IMR-90 (cell line): ENCODE measurements around the gene GARIN3. TPM values are rescaled to one million over a fixed set of nuclear protein-coding genes. Genes with fewer than 3 reads are reported as not detected.

Experiments
- ATAC-seq: fragments of 200-7000 bp; cut with Tn5 transposase; 2 replicates; pipeline ENCODE4 v1.9.1; 2020; ENCODE audit warnings: low read depth, mild to moderate bottlenecking, moderate library complexity
- BruUV-seq: library from RNA; stranded (reverse); fragments of 400-500 nt; replicated peaks from 2 replicates; lab custom pipeline; 2021; lab: Mats Ljungman, UMichigan
- CTCF ChIA-PET: fragments of 300-600 bp; formaldehyde crosslinking; extraction: SDS; loops from one replicate; lab custom pipeline; 2021; ENCODE audit warnings: antibody characterized with exemption; lab: Yijun Ruan, JAX
- POLR2A ChIA-PET: fragments of 300-600 bp; sonication (Branson Sonifier 250); formaldehyde crosslinking; loops from one replicate; lab custom pipeline; 2022; ENCODE audit warnings: antibody characterized with exemption; ENCODE audit not compliant: unreplicated experiment; lab: Charles Lee
- DNase-seq: peaks from one replicate; pipeline ENCODE4 v3.0.0; 2013
- H2AFZ ChIP-seq: replicated peaks from 2 replicates; pipeline ENCODE3; 2013; ENCODE audit warnings: low read length, mild to moderate bottlenecking; ENCODE audit not compliant: poor library complexity
- H2AK5ac ChIP-seq: 2 replicates; pipeline ENCODE4 v1.6.1; 2013; ENCODE audit warnings: low read depth, low read length, inconsistent platforms
- H2AK9ac ChIP-seq: replicated peaks from 2 replicates; pipeline ENCODE3; 2013; ENCODE audit warnings: mild to moderate bottlenecking, low read depth, low read length, moderate library complexity; ENCODE audit not compliant: poor library complexity
- H2BK120ac ChIP-seq: 2 replicates; pipeline ENCODE4 v1.6.1; 2013; ENCODE audit warnings: low read depth, low read length, inconsistent platforms
- H2BK15ac ChIP-seq: 3 replicates; pipeline ENCODE4 v1.6.1; 2013; ENCODE audit warnings: low read depth, low read length, inconsistent platforms
- H2BK20ac ChIP-seq: 2 replicates; pipeline ENCODE4 v1.6.1; 2013; ENCODE audit warnings: low read depth, mild to moderate bottlenecking, inconsistent platforms, low read length, moderate library complexity
- H2BK5ac ChIP-seq: 2 replicates; pipeline ENCODE4 v1.6.1; 2013; ENCODE audit warnings: mild to moderate bottlenecking, low read depth, low read length, inconsistent platforms; ENCODE audit not compliant: poor library complexity, severe bottlenecking
- H3K14ac ChIP-seq: replicated peaks from 2 replicates; pipeline ENCODE4 v1.6.1; 2013; ENCODE audit warnings: low read depth, low read length, inconsistent platforms
- H3K18ac ChIP-seq: 2 replicates; pipeline ENCODE4 v1.6.1; 2013; ENCODE audit warnings: low read depth, low read length, control low read depth
- H3K23ac ChIP-seq: 2 replicates; pipeline ENCODE4 v1.6.1; 2013; ENCODE audit warnings: low read depth, low read length, inconsistent platforms
- H3K27ac ChIP-seq: 2 replicates; pipeline ENCODE4 v1.5.1; 2013; ENCODE audit warnings: mild to moderate bottlenecking, control low read depth, low read length; ENCODE audit not compliant: insufficient read depth
- H3K27me3 ChIP-seq: 2 replicates; pipeline ENCODE4 v1.6.1; 2013; ENCODE audit warnings: low read length; ENCODE audit not compliant: control insufficient read depth, insufficient read depth
- H3K36me3 ChIP-seq: 2 replicates; pipeline ENCODE4 v1.6.1; 2013; ENCODE audit warnings: low read length, mixed read lengths; ENCODE audit not compliant: control insufficient read depth, insufficient read depth
- H3K4ac ChIP-seq: 2 replicates; pipeline ENCODE4 v1.6.1; 2013; ENCODE audit warnings: low read depth, low read length, inconsistent platforms
- H3K4me1 ChIP-seq: 2 replicates; pipeline ENCODE4 v1.6.1; 2013; ENCODE audit warnings: low read length, mixed read lengths; ENCODE audit not compliant: control insufficient read depth, insufficient read depth
- H3K4me2 ChIP-seq: 2 replicates; pipeline ENCODE4 v1.6.1; 2013; ENCODE audit warnings: low read depth, mild to moderate bottlenecking, control low read depth, low read length, moderate library complexity
- H3K4me3 ChIP-seq: 2 replicates; pipeline ENCODE4 v1.5.1; 2013; ENCODE audit warnings: low read depth, mild to moderate bottlenecking, control low read depth, low read length, moderate library complexity; ENCODE audit not compliant: insufficient read depth
- H3K56ac ChIP-seq: 2 replicates; pipeline ENCODE4 v1.6.1; 2013; ENCODE audit warnings: low read length, inconsistent platforms; ENCODE audit not compliant: insufficient read depth; ENCODE audit errors: extremely low read depth
- H3K79me1 ChIP-seq, 2 experiments: 2 replicates each; pipeline ENCODE4 v1.6.1; 2013; ENCODE audit warnings: low read length in 2 of 2, inconsistent platforms in 1 of 2, low read depth in 1 of 2
- H3K9ac ChIP-seq: 2 replicates; pipeline ENCODE4 v1.6.1; 2013; ENCODE audit warnings: low read depth, low read length, control low read depth
- H3K9me1 ChIP-seq: 2 replicates; pipeline ENCODE4 v1.6.1; 2013; ENCODE audit warnings: low read length, inconsistent platforms; ENCODE audit not compliant: insufficient read depth
- H3K9me3 ChIP-seq: 2 replicates; pipeline ENCODE4 v1.6.1; 2013; ENCODE audit warnings: low read length; ENCODE audit not compliant: control insufficient read depth, insufficient read depth
- H4K20me1 ChIP-seq: 2 replicates; pipeline ENCODE4 v1.6.1; 2013; ENCODE audit warnings: low read length, inconsistent platforms; ENCODE audit not compliant: insufficient read depth
- H4K5ac ChIP-seq: 2 replicates; pipeline ENCODE4 v1.6.1; 2013; ENCODE audit warnings: mild to moderate bottlenecking, low read depth, low read length, control low read depth
- H4K8ac ChIP-seq, 2 experiments: 2 replicates each; pipeline ENCODE4 v1.6.1; 2013; ENCODE audit warnings: low read depth in 2 of 2, low read length in 2 of 2, control low read depth in 1 of 2, inconsistent platforms in 1 of 2
- H4K91ac ChIP-seq: 2 replicates; pipeline ENCODE4 v1.6.1; 2013; ENCODE audit warnings: low read depth, low read length, inconsistent platforms; ENCODE audit not compliant: insufficient read depth
- CHD1 ChIP-seq: IDR thresholded peaks from 2 replicates; pipeline ENCODE4 v1.6.1; 2012; ENCODE audit warnings: low read depth, low read length, improper control_type of control experiment
- RCOR1 ChIP-seq: IDR thresholded peaks from 2 replicates; pipeline ENCODE4 v1.6.1; 2012; ENCODE audit warnings: mild to moderate bottlenecking, low read length, improper control_type of control experiment; ENCODE audit not compliant: insufficient replicate concordance
- RFX5 ChIP-seq: IDR thresholded peaks from 2 replicates; pipeline ENCODE4 v1.8.0; 2012; ENCODE audit warnings: low read depth, mild to moderate bottlenecking, low read length, moderate library complexity
- WGBS, 2 experiments: methylation state at CpG; one replicate each; pipeline versions ENCODE4 v1.1.5 to v1.1.7; 2013; ENCODE audit warnings: missing lambda C conversion rate in 2 of 2; ENCODE audit not compliant: insufficient read length in 1 of 2; ENCODE audit errors: extremely low coverage in 2 of 2; 5-methylcytosine and 5-hydroxymethylcytosine counted together
- dilution Hi-C: fragments of 300-500 bp; cut with HindIII; formaldehyde crosslinking; loops from one replicate; pipeline ENCODE4 v1.14.3; 2018; ENCODE audit warnings: low sequenced_read_pairs; ENCODE audit not compliant: unreplicated experiment
- in situ Hi-C: fragments of 300-500 bp; cut with MboI; formaldehyde crosslinking; loops from 3 replicates; pipeline ENCODE4 v1.14.3; 2019; ENCODE audit warnings: low sequenced_read_pairs, inconsistent platforms, mixed read lengths
- intact Hi-C: fragments of 100-400 bp; cut with micrococcal nuclease; formaldehyde crosslinking; loops from 2 replicates; pipeline ENCODE4 v1.10.0; 2022
- polyA plus RNA-seq, 3 experiments: library from polyadenylated mRNA; depleted of rRNA; stranded (reverse); fragments of >200 nt; gene quantifications; 2 replicates each; pipeline ENCODE4 v1.2.3, GENCODE V29; 2012; ENCODE audit warnings: low replicate concordance in 1 of 3
- total RNA-seq: library from RNA; depleted of rRNA; stranded (reverse); fragments of >200 nt; gene quantifications from 2 replicates; pipeline ENCODE4 v1.2.3, GENCODE V29; 2012

GARIN3 gene
- total and polyA plus RNA-seq, 2 of the 4 experiments (the other 2 are of a cell fraction) = not detected

- DNase-seq (no peak), ATAC-seq (no peak)
- H2BK5ac ChIP-seq = no peak within 1 kb of the TSS
- H3K4me2 ChIP-seq = no peak within 1 kb of the TSS
- H2BK120ac ChIP-seq = no peak within 1 kb of the TSS
- H3K79me1 ChIP-seq = no peaks in the 10 kb centered on the region
- no peak within 1 kb of the TSS for H2AK5ac ChIP-seq
- TF ChIP-seq RCOR1 = no peak
- TF ChIP-seq CHD1 = no peak
- TF ChIP-seq RFX5 = no peak
- no peaks in the 10 kb centered on the region for H3K9me1 ChIP-seq
- no peak within 1 kb of the TSS for H3K4ac ChIP-seq
- H3K4me1 ChIP-seq = no peaks in the 10 kb centered on the region
- no peak within 1 kb of the TSS for H3K9ac ChIP-seq
- intact Hi-C loops = no loop called here
- dilution Hi-C loops = no loop called here
- H3K36me3 ChIP-seq = no peaks in the 10 kb centered on the region
- H3K56ac ChIP-seq = no peak within 1 kb of the TSS
- H2AFZ ChIP-seq = no peak within 1 kb of the TSS
- no peaks in the 10 kb centered on the region; the same call in 1 of the 2 replicates for H3K27me3 ChIP-seq
- WGBS, 2 experiments = no CpG with 5 or more reads among the region's 8 CpGs
- no peak within 1 kb of the TSS for H3K27ac ChIP-seq
- no peaks in the 10 kb centered on the region for H3K9me3 ChIP-seq
- no peak within 1 kb of the TSS for H3K14ac ChIP-seq
- no peak within 1 kb of the TSS for H4K91ac ChIP-seq
- POLR2A ChIA-PET = no interaction called here
- no peak within 1 kb of the TSS for H2AK9ac ChIP-seq
- H4K8ac ChIP-seq = no peak within 1 kb of the TSS
- H3K23ac ChIP-seq = no peak within 1 kb of the TSS
- BruUV-seq = no TSS peak
- H4K5ac ChIP-seq = no peak within 1 kb of the TSS
- in situ Hi-C loops = no loop called here
- no peak within 1 kb of the TSS for H2BK20ac ChIP-seq
- no peak within 1 kb of the TSS for H2BK15ac ChIP-seq
- no peak within 1 kb of the TSS for H3K18ac ChIP-seq
- H3K4me3 ChIP-seq = no peak within 1 kb of the TSS
- H4K20me1 ChIP-seq = no peaks in the 10 kb centered on the region
- CTCF ChIA-PET = no interaction called here
Observed at GRCh38 chr5:157180374-157181264, 14.6 kb upstream of the GARIN3 start, which contains the start of gene ITK. Gene ITK, plus strand, starts transcription at chr5:157180840. Its CDS starts 138 bp downstream, at chr5:157180978.
